Measurements from ENCODE around the gene ELFN2. TPM values are rescaled to one million over a fixed set of nuclear protein-coding genes. Genes with fewer than 3 reads are reported as not detected.

Gene ELFN2
- total and polyA plus RNA-seq, 2 experiments from 2014 or later = 0.40 to 0.53 TPM

GRCh38 chr22:37448516-37449127 is 21.3 kb upstream of the ELFN2 start:
- Histone ChIP-seq H4K20me1 (ENCODE audit: insufficient read depth, poor library complexity, severe bottlenecking) (no peaks in the 10 kb centered on the region), H2AFZ (no peak overlapping the region), H3K36me3 (replicated peaks; ENCODE audit: insufficient read depth, low read depth) (no peaks in the 10 kb centered on the region), H3K4me1 (ENCODE audit: insufficient read depth) (no peaks in the 10 kb centered on the region), H3K27ac (no peak overlapping the region), H3K4me3 (no peak overlapping the region), H3K9me2 (replicated peaks; ENCODE audit: insufficient read depth) (no peaks in the 10 kb centered on the region), H3K79me2 (no peaks in the 10 kb centered on the region), H3K4me2 (no peak overlapping the region), H3K9me3 (ENCODE audit: low read depth) (no peaks in the 10 kb centered on the region), H3K27me3 (no peaks in the 10 kb centered on the region)
- WGBS (ENCODE audit: low lambda C conversion rate, missing lambda C conversion rate) = 87% methylated on average over 18 of the region's 18 CpGs
- TF ChIP-seq EZH2 (IDR thresholded peaks at IDR 0.05; ENCODE audit: borderline replicate concordance) (no peak), CTCF (IDR thresholded peaks at IDR 0.05; ENCODE audit: poor library complexity) (no peak), EZH2phosphoT487 (IDR thresholded peaks at IDR 0.05; ENCODE audit: low read depth, severe bottlenecking, unreplicated experiment) (no peak)
- no peak for DNase-seq (ENCODE audit: low spot score)

DNA sequence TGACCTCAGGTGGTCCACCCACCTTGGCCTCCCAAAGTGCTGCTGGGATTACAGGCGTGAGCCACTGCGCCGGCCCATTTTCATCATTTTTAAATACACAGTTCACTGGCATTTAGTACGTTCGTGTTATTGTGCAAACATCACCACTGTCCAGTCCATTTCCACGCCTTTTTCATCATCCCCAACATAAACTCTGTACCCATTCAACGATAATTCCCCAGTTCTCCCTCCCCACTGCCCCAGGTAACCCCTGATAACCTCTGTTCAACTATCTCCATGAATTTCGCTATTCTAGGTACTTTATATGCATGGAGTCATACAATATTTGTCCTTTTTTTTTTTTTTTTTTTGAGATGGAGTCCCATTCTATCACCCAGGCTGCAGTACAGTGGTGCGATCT is 18.2 kb upstream of the ELFN2 start:
- no peak for TF ChIP-seq EZH2phosphoT487 (IDR thresholded peaks at IDR 0.05; ENCODE audit: low read depth, severe bottlenecking, unreplicated experiment)
- TF ChIP-seq CTCF (IDR thresholded peaks at IDR 0.05; ENCODE audit: poor library complexity) = no peak
- TF ChIP-seq EZH2 (IDR thresholded peaks at IDR 0.05; ENCODE audit: borderline replicate concordance) = no peak
- 90% methylated on average over 9 of the region's 9 CpGs for WGBS (ENCODE audit: low lambda C conversion rate, missing lambda C conversion rate)
- no peaks in the 10 kb centered on the region for H3K4me1 ChIP-seq (ENCODE audit: insufficient read depth)
- H3K79me2 ChIP-seq = no peaks in the 10 kb centered on the region
- H3K4me3 ChIP-seq = no peak overlapping the region
- H2AFZ ChIP-seq = no peak overlapping the region
- no peaks in the 10 kb centered on the region for H3K9me2 ChIP-seq (replicated peaks; ENCODE audit: insufficient read depth)
- no peak for DNase-seq (ENCODE audit: low spot score)
- H3K36me3 ChIP-seq (replicated peaks; ENCODE audit: insufficient read depth, low read depth) = no peaks in the 10 kb centered on the region
- H3K4me2 ChIP-seq = no peak overlapping the region
- H4K20me1 ChIP-seq (ENCODE audit: insufficient read depth, poor library complexity, severe bottlenecking) = no peaks in the 10 kb centered on the region
- H3K9me3 ChIP-seq (ENCODE audit: low read depth) = no peaks in the 10 kb centered on the region
- no peaks in the 10 kb centered on the region for H3K27me3 ChIP-seq
- H3K27ac ChIP-seq = no peak overlapping the region

GRCh38 chr22:37443977-37444376 is 16.7 kb upstream of the ELFN2 start:
- no peaks in the 10 kb centered on the region for H3K9me3 ChIP-seq (ENCODE audit: low read depth)
- no peak for DNase-seq (ENCODE audit: low spot score)
- H3K4me1 ChIP-seq (ENCODE audit: insufficient read depth) = no peaks in the 10 kb centered on the region
- H3K4me2 ChIP-seq = no peak overlapping the region
- H3K27ac ChIP-seq = no peak overlapping the region
- H3K9me2 ChIP-seq (replicated peaks; ENCODE audit: insufficient read depth) = no peaks in the 10 kb centered on the region
- H3K27me3 ChIP-seq = no peaks in the 10 kb centered on the region
- no peak overlapping the region for H2AFZ ChIP-seq
- H4K20me1 ChIP-seq (ENCODE audit: insufficient read depth, poor library complexity, severe bottlenecking) = no peaks in the 10 kb centered on the region
- no peaks in the 10 kb centered on the region for H3K79me2 ChIP-seq
- TF ChIP-seq EZH2phosphoT487 (IDR thresholded peaks at IDR 0.05; ENCODE audit: low read depth, severe bottlenecking, unreplicated experiment) (no peak), EZH2 (IDR thresholded peaks at IDR 0.05; ENCODE audit: borderline replicate concordance) (no peak), CTCF (IDR thresholded peaks at IDR 0.05; ENCODE audit: poor library complexity) (no peak)
- WGBS (ENCODE audit: low lambda C conversion rate, missing lambda C conversion rate) = 86% methylated on average over 7 of the region's 7 CpGs
- H3K36me3 ChIP-seq (replicated peaks; ENCODE audit: insufficient read depth, low read depth) = no peaks in the 10 kb centered on the region
- no peak overlapping the region for H3K4me3 ChIP-seq
